Activated naive CD4-positive, alpha-beta T cell treated with Interleukin-2 at 50 U/mL for 16 hours (primary cell): ENCODE measurements around the gene CNKSR3.

Experiments
- DNase-seq: peaks from one replicate; pipeline ENCODE4 v3.0.0-alpha.2; 2020

The CNKSR3 gene

DNA sequence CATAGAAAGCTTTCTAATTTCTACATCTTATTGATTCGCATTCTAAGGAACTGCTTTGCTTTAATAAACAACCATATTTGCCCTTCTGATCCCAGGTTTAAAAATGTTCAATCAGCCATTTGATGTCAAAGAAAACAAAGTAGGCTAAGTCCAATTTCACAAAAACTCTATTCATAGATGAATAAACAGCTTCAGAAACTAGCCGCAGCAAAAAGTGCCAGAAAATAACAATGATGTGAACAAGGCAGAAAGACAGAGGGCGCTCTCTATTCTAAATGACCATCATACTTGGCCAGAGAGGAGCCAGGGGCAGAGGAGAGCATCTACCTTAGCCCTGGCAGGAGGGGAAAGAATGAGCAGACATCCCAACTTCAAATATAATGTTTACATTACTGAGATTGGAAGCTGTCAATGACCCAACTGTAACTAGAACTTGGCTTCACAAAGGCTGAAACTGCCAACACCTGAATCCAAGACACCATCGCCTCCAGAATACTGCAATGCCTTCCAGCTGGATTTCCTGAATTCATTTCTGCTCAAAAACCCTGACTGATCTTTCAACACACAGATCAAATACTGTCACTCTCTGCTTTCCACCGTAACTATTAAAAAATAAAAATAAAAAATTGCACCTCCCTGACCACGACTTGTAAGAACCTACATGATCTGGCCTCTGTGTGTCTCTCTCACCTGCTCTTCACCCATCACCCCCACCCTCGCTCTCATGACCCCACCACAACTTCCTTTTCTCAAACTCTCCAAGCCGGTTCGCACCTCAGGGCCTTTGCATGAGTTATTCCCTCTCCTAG, 9.5 kb downstream of the CNKSR3 start:
- no peak for DNase-seq

DNA sequence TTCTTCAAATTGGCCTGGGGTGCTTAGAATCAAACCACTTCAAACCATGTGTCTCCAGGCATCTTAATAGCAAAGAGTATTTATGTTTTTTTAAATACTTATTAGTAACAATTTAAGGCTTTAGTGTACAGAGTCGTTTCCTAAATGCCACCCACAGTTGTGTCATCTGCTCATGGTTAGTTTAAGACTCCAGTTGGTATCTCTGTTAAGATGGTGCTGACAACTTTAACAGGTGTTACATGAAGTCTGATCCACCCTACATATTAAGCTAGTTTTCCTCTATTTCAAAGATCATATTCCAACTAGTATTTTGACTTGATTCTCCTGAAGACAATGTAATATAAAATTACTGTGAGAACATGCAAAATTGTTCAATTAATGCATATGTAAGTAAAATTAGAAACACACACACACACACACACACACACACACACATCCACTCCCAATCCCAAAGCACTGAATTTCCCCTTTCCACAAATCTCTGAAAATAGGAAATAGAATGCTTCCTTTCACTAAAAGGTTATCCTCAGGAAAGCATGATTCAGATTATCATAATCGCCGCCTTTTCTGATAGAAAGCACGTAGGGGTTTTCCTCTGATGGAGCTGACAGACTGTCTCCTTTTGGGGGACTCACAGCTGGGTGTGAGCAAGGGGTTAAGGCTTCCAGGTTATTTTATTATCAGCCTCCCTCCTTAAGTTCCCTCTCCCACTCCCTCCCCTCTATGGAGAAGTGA, 10.5 kb downstream of the CNKSR3 start:
- no peak for DNase-seq

DNA sequence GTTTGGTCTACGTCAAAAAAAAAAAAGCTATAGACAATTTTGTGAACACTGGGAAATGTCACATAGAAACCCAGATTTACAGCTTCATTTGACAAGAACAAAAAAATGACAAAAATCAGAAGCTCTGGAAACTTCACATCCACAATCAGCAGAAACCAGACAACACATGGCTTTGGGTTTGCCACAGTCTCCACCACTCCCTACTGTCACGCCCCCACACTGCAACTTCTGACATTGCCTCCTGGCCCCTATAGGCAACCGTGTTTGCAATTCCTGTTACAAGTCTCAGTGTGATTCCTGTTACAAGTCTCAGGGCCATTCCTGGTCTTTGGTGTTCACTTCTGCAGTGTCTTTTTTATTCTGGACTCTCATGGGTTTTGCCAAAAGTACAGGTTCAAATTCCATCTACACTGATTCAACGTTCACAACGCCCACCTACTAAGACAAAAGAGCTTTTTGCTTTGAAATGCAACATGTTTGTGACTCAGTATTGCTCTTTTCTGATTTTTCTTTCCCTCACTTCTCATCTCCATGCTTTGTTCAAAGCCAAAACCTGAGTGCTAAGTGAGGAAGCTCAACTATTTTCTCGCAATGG, 12.0 kb downstream of the CNKSR3 start:
- DNase-seq, result no peak

GRCh38 chr6:154496793-154497517, 13.5 kb downstream of the CNKSR3 start:
- DNase-seq, result no peak

DNA sequence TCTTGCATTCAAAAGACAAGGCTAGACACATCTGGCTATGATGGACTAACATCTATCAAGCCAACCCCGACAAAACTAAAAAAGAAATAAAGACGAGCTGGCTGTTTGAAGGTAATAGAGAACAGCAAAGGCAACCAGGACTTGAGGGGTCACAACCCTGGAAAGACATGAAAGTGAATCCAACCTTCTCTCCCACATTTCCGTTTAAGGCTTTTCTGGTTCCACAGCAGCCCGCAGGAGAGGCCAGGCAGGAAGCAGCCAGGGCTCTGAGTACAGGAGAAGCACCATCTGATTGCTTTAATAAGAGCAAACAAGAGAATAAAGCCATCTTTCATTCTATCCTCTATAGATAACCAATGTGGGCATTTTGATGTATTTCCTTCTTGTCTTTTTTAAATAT, 14.3 kb downstream of the CNKSR3 start:
- DNase-seq, result no peak

- DNase-seq, result no peak
These were observed 15.7 kb downstream of the CNKSR3 start for GRCh38 chr6:154494592-154495311.

DNA sequence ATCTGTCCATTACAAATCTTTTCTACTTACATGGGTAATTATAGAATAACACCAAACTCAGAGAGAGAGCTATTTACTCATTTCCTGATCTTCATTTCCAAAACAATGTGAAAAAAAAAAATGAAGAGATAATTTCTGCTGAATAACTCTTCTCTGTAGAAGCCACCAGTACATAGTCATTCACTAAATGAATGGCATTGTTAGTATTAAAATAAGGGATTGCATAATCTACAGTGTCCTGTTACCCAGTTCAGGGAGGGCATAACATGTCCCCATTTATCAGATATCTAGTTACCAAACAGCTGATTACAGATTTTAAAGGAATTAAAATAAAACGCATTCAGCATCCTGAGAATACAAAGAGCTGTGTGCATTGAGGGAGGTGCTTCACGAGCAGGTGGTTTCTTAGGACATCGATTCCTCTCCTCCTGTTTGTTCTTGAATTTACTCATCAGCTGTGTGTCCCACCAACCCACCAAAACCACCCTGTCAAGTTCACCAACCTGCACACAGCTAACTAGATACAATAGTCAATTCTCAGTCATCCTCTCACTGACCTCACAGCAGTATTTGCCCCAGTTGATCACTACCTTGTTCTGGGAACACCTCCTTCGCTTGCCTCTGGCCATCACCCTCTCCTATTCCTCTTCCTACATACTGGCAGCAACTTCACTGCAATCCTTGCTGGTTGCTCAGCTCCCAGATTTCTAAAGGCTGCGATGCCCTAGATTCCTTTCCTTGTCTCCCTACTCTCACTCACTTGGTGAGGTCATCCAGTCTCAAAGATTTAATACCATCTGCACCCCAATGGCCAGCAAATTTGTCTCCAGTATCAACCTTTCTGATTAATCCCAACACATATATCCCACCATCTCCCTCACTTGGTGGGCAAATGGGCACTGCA, 18.7 kb downstream of the CNKSR3 start:
- no peak for DNase-seq

GRCh38 chr6:154489822-154490221, 20.7 kb downstream of the CNKSR3 start:
- DNase-seq, result no peak

DNA sequence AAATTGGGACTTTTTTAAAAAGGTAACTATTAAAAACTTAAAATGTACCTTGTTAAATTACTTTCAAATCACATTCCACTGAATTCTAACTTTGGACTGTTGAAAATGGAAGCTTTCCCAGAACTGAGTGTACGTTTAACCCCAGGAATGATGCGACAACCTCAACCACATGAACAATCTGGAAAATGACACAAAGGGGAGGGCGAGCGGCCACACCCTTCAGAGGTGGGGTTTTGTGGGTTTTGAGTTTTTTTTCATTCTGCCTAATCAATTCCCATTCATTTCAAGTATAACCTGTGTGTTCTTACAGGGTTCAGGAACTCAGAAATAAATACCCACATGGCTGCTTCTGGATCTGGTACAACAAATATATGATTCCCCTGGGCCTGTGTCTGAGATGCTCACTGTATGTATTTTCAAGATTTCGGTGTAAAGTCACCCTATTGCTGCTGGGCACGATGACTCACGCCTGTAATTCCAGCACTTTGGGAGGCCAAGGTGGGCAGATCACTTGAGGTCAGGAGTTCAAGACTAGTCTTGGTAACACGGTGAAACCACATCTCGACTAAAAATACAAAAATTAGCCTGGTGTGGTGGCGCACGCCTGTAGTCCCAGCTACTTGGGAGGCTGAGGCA, 21.6 kb downstream of the CNKSR3 start:
- no peak for DNase-seq

GRCh38 chr6:154488248-154488593, 22.3 kb downstream of the CNKSR3 start:
- no peak for DNase-seq

- DNase-seq, result no peak
These were observed 22.9 kb downstream of the CNKSR3 start for GRCh38 chr6:154487367-154488247.

DNA sequence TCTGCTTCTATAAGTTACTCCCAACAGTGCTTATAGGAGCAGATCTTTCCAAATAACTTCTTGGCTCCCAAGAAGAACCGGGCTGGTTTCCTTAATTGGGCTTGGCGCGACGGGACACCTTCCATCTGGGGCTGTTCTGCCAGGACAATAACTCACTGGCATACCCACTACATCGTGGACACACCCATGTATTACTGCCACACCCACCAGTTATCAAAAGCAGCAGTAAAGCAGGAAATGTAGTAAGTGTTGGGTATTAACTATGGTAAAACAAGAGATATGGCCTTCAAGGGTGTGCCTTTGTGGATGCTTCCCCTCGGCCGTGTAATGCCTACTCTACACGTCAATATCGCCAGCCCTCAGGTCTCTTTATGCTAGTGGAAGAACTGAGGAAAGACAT, 24.7 kb downstream of the CNKSR3 start:
- no peak for DNase-seq

DNA sequence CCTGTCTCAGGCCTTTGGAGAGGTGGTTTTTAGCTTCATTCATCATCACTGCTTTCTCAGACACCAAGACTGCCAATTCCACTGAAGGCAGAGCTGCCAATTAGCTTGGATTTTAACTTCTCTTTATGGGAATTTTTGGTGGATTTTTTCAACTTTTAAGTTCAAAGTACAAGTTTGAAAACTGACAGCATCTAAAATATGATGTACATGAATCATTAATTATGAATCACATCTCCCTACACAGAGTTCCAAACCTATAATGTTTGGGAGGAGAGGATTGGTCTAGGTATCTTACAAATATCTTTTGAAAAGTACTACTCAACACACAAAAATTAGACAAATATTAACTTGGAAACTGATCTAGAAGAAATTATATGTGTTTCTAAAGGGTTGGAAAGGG, 25.5 kb downstream of the CNKSR3 start:
- DNase-seq, result no peak

DNA sequence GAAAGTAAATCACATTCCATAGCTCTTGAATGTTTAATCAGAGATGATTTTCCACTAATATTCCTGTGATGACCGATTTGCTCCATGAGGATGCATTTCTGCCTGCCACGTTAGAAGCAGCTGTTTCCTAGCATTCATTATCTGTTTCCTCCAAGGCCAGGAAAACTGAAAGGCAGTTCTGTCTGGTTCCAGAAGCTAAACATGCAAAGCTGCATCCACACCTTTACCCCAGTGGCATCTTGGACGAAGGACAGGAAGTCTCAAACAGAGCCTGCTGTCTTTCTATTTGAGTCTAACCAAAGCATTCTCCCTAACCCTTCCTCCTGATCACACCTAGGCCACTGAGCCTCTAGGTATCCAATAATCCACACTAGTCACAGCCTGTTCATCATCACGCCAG, 27.6 kb downstream of the CNKSR3 start:
- no peak for DNase-seq

DNA sequence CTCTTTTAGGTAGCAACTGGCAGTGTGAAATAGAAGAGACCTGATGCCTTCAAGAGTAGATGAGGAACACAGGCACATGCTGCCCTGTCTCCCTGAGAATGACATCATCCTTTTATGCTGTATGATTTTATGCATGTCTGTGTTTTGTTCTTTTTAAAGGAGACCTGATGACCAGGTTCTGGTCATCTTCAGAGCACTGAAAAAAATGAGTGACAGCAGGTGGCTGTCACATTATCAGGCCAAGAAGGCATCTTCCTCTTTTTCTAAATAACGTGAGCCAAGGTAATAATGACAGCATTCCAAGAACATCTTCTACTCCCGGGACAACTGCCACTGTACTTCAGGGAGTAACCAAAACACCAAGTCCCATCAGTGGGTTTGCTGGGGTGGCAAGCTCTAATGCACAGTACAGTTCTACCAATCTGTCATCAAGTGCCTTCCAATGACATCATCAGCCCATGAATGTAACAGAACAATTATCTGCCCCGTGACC, 28.9 kb downstream of the CNKSR3 start:
- DNase-seq, result no peak

GRCh38 chr6:154479771-154480639, 30.5 kb downstream of the CNKSR3 start:
- DNase-seq, result no peak

DNA sequence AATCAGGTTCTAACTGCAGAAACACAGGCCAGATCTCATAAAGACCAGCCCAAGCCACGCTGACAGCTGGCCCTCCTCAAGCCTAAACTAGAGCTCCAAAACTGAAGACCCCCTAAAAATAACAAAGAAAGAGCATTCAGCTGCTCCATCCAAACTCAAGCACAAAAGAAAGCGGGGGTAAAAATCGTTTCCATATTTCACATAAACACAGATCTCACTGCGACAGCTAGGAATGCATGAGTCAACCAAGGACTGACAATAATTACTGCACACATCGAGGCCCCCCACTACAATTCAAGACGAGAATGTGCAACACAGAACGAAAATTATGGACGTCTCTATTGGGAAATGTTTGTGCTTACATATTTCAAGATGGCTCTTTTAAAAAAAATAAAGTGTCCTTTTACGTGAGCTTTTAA, 31.1 kb downstream of the CNKSR3 start:
- DNase-seq, result no peak

- DNase-seq, result no peak
These were observed 31.8 kb downstream of the CNKSR3 start for GRCh38 chr6:154478701-154479060.
